ENCODE data around the gene HPS5. TPM values are rescaled to one million over a fixed set of nuclear protein-coding genes. Genes with fewer than 3 reads are reported as not detected.

HPS5 gene
- total and polyA plus RNA-seq, 2 of the 4 experiments (the other 2 are of a cell fraction): 7.9 to 28.3 TPM

DNA sequence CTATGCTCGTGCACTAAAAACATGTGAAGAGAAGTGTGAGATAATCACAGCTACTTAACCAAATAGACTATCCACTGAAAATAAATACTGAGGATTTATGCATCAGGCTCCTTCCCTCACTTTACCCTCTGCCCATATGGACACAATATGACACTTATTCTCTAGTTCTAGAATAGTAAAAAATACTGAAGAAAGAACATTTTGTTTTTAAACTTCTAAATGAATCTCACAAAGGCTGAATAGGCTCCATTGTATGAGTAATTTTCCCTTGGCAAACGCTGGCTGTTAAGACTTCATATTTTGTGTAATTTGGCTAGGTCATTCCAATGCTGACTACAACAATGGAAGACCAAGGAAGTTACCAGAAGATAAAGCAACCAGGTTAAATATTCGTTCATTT lies 9.9 kb downstream of the HPS5 start:
- peak overlapping the region; percentile 88 for H2BK120ac ChIP-seq (ENCODE audit: low read depth, low read length)
- no TSS peak for BruUV-seq (replicated peaks)
- H4K5ac ChIP-seq (ENCODE audit: low read depth, low read length): peak overlapping the region; percentile 30; the same call in 1 of the 2 replicates
- ChIA-PET CTCF (no interaction called here), POLR2A (ENCODE audit: unreplicated experiment) (interaction anchor here (1.8 kb wide), 1 partner anchor 9 kb away, joined by 4 read pairs; no protein-coding TSS in a partner anchor)
- H3K9ac ChIP-seq (ENCODE audit: low read depth, low read length): no peak overlapping the region
- dilution Hi-C loops (cut with HindIII; ENCODE audit: low sequenced_read_pairs, unreplicated experiment) (no loop called here), intact Hi-C loops (cut with micrococcal nuclease) (no loop called here), in situ Hi-C loops (cut with MboI; ENCODE audit: low sequenced_read_pairs) (no loop called here)
- peak overlapping the region; percentile 78 for H3K4ac ChIP-seq (ENCODE audit: low read depth, low read length)
- H3K4me2 ChIP-seq (ENCODE audit: low read depth, low read length): no peak overlapping the region
- peak overlapping the region; percentile 47; the same call in 1 of the 2 replicates for H4K91ac ChIP-seq (ENCODE audit: insufficient read depth, low read depth, low read length)
- no peak overlapping the region for H4K8ac ChIP-seq (ENCODE audit: low read depth in 2 of 2, low read length in 2 of 2)
- no peaks in the 10 kb centered on the region for H3K27me3 ChIP-seq (ENCODE audit: control insufficient read depth, insufficient read depth, low read length)
- H3K9me3 ChIP-seq (ENCODE audit: control insufficient read depth, insufficient read depth, low read length): no peaks in the 10 kb centered on the region
- no peak overlapping the region for H2AK5ac ChIP-seq (ENCODE audit: low read depth, low read length)
- H3K36me3 ChIP-seq (ENCODE audit: control insufficient read depth, insufficient read depth, low read length): peaks cover 20% of the 10 kb centered on the region
- H3K4me3 ChIP-seq (ENCODE audit: insufficient read depth, low read depth, low read length): no peak overlapping the region
- H3K14ac ChIP-seq (replicated peaks; ENCODE audit: low read depth, low read length): peak overlapping the region; percentile 39; the same call in 1 of the 2 replicates
- TF ChIP-seq MAZ (IDR thresholded peaks at IDR 0.05; ENCODE audit: borderline replicate concordance, low read depth, low read length) (no peak), BHLHE40 (IDR thresholded peaks at IDR 0.05; ENCODE audit: low read depth, low read length) (no peak), CHD1 (IDR thresholded peaks at IDR 0.05; ENCODE audit: low read depth, low read length) (no peak), CEBPB (IDR thresholded peaks at IDR 0.05; ENCODE audit: low read depth, low read length) (no peak), CTCF (conservative IDR thresholded peaks at IDR 0.05; ENCODE audit: low read depth, low read length) (no peak), ELK1 (IDR thresholded peaks at IDR 0.05; ENCODE audit: borderline replicate concordance, low read depth, low read length) (no peak)
- peak overlapping the region; percentile 77 for H2BK20ac ChIP-seq (ENCODE audit: low read depth, low read length)
- H2BK5ac ChIP-seq (ENCODE audit: low read depth, low read length, poor library complexity, severe bottlenecking): peak overlapping the region; percentile 62
- peak overlapping the region; percentile 31; the same call in 1 of the 2 replicates for H3K23ac ChIP-seq (ENCODE audit: low read depth, low read length)
- 0 out of 3 replicates have a peak overlapping the region, but pooled peaks have one; percentile 12 for H2BK15ac ChIP-seq (ENCODE audit: low read depth, low read length)
- peak; percentile 28 for DNase-seq
- peaks cover 6% of the 10 kb centered on the region; the same call in 1 of the 2 replicates for H3K9me1 ChIP-seq (ENCODE audit: insufficient read depth, low read length)
- H3K79me1 ChIP-seq (ENCODE audit: low read depth in 1 of 2, low read length in 2 of 2): peaks cover 22 to 39% of the 10 kb centered on the region in 2 experiments
- H3K4me1 ChIP-seq (ENCODE audit: control insufficient read depth, insufficient read depth, low read length): peaks cover 9% of the 10 kb centered on the region
- WGBS, 2 experiments (ENCODE audit: extremely low coverage in 2 of 2, insufficient read length in 1 of 2): no CpG with 5 or more reads among the region's 3 CpGs
- no peak for ATAC-seq (ENCODE audit: low read depth)
- no peak overlapping the region for H3K27ac ChIP-seq (ENCODE audit: insufficient read depth, low read length)
- H3K56ac ChIP-seq (ENCODE audit: extremely low read depth, insufficient read depth, low read length): no peak overlapping the region
- no peak overlapping the region for H2AK9ac ChIP-seq (replicated peaks; ENCODE audit: low read depth, low read length, poor library complexity)
- no peak overlapping the region for H2AFZ ChIP-seq (replicated peaks; ENCODE audit: low read length, poor library complexity)
- no peak overlapping the region for H3K18ac ChIP-seq (ENCODE audit: low read depth, low read length)
- H4K20me1 ChIP-seq (ENCODE audit: insufficient read depth, low read length): no peaks in the 10 kb centered on the region
